Smooth muscle cell of the brain vasculature (primary cell): ENCODE data around the gene SCAF1.

Experiments used
- DNase-seq: peaks from one replicate; pipeline ENCODE4 v3.0.0-alpha.2; 2012; ENCODE audit warnings: low read depth, low spot score

The SCAF1 gene

DNA sequence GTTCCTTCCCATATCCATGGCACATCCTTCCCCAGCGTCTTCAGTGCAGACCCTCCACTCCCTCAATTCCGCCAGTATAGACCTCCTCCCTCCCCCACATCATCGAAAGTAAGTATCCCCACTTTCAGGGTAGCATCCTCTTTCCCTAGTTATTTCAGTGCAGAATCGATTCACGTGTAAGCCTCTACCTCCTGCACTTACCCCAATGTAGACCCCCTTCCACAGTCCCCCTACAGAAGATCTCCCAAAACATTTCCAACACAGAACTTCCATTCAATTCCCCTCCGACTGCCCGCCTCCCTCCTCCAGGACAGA lies 23.0 kb downstream of the SCAF1 start:
- no peak for DNase-seq

- peak; percentile 92 for DNase-seq
Observed at GRCh38 chr19:49665351-49666119, 23.5 kb downstream of the SCAF1 start, which contains the start of the genes BCL2L12 and IRF3. Gene BCL2L12 (plus strand): TSS chr19:49665933. CDS start chr19:49666693, 760 bp downstream. Gene IRF3 (minus strand): TSS chr19:49665857. CDS start chr19:49664838, 1,019 bp downstream.

- no peak for DNase-seq
Observed at GRCh38 chr19:49666120-49666444, 24.1 kb downstream of the SCAF1 start.

DNA sequence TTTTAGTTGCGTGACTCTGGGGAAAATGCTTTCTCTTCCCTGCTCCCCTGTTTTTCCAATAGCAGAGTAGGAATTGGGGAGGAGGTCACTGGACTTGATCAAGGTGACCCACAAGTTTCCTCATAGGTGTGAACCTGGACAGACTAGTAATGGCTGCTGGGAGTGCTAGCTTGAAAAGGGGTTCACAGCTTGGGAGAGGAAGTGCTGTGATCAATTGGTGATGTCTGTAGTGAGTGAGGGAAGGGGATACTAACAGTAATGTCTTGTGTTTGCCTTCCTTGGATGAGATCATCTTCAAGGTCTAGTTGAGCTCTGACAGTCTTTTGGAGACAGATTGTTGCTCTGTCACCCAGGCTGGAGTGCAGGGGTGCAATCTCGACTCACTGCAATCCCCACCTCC lies 25.5 kb downstream of the SCAF1 start:
- no peak for DNase-seq

DNA sequence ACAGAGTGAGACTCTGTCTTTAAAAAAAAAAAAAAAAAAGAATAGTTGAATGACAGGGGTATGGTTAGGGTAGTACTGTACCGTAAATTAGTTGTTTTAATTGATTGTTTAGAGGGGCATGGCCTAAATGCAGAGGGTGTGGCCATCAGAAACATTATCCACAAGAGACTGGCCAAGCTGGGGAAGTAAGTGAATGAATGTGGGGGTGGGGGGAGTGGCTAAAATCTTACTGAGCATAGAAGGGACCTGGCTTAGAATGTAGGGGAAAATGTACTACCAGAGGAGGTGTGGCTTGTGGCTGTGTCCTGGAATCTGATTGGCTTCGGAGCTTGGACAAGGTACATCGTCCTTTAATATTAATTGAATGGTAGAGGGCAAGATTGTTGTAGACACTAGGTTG lies 27.5 kb downstream of the SCAF1 start:
- no peak for DNase-seq

DNA sequence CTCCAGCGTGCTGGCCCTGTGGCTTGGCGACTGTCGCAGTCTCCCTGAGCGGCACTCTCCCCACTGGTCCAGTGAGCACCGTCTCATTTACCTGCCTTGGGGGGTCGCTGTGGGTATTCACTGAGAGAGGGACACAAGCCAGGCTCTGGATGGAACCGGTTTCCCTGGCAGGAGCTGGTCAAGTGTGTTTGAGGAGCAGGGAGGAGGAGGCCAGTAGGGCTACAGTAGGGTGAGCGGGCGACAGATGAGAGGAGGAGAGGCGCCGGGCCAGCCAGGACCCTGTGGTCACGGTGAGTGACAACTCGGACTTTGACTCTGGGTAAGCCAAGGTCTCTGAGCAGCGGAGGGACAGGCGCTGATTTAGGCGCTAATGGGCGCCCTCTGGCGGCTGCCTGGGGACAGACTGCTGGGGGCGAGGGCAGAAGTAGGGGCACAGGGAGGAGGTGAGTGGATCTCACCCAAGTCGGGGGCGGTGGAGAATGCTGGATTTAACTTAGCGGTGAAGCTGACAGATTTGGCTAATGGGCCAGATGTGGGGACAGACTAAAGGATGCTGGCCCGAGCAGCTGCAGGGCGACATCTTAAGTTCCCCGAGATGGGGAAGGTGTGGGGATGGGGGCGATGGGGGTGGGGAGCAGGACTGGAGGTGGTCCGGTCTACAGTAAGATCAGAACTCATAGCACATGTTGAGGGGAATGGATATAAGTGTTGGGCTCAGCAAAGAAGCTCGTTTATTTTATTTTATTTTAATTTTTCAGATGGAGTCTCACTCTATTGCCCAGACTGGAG lies 30.3 kb downstream of the SCAF1 start:
- DNase-seq = no peak

- peak; percentile 91 for DNase-seq
Observed at GRCh38 chr19:49676136-49676783, 34.3 kb downstream of the SCAF1 start.

DNA sequence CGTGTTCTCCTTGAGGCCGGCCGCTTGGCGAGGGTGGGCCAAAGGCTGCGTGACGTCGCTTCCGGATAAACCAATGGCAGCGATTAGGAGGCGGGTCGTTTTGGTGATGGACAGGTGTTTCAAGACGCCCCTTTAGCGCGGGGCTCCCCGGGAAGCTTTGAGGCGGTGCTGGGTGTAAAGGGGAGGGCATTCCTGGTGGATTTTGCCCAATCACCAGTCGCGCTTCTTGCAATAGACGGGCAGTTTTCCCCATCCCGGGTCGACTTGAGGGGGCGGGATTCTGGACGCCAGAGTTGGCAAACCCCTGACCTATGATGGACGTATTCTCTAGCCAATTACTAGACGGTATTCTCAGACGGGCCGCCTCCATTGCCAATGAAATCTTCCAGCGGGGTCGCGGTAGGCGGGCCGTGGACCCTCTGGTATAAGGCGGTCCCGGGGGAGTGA lies 34.8 kb downstream of the SCAF1 start:
- DNase-seq = peak; percentile 100

GRCh38 chr19:49677231-49677900 lies 35.4 kb downstream of the SCAF1 start, which contains the start of gene PRMT1:
Gene PRMT1 (plus strand): TSS chr19:49677271. CDS start chr19:49677281, 10 bp downstream.
- DNase-seq = no peak

- no peak for DNase-seq
Observed at GRCh38 chr19:49677901-49678674, 36.1 kb downstream of the SCAF1 start.

GRCh38 chr19:49678985-49679770 lies 37.2 kb downstream of the SCAF1 start:
- no peak for DNase-seq

DNA sequence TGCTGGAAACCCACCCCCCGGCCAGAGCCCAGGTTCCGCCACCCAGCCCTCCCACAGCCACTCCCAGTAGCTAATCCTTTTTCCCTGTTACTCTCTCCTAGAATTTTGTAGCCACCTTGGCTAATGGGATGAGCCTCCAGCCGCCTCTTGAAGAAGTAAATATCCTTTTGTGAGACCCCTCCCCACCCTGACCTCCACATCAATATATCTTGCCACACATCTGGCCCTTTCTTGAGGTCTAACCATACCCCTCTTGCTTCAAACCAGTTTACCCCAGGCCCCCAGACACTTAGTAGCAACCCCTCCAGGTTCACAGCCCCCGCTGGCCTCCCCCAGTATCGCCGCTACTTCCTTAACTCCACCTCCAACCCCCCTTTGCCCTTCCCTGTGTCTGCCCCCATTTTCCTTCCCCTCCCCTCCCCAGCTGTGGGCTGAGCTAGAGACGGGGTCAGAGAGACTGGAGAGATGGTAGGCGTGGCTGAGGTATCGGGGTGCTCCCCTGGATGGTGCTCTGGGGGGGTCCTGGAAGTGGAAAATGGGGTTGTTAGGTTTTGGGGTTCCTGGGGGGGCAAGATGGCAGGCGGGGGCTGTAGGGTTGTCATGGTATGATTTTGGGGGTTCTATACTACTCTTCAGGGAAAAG lies 37.9 kb downstream of the SCAF1 start:
- DNase-seq = no peak

DNA sequence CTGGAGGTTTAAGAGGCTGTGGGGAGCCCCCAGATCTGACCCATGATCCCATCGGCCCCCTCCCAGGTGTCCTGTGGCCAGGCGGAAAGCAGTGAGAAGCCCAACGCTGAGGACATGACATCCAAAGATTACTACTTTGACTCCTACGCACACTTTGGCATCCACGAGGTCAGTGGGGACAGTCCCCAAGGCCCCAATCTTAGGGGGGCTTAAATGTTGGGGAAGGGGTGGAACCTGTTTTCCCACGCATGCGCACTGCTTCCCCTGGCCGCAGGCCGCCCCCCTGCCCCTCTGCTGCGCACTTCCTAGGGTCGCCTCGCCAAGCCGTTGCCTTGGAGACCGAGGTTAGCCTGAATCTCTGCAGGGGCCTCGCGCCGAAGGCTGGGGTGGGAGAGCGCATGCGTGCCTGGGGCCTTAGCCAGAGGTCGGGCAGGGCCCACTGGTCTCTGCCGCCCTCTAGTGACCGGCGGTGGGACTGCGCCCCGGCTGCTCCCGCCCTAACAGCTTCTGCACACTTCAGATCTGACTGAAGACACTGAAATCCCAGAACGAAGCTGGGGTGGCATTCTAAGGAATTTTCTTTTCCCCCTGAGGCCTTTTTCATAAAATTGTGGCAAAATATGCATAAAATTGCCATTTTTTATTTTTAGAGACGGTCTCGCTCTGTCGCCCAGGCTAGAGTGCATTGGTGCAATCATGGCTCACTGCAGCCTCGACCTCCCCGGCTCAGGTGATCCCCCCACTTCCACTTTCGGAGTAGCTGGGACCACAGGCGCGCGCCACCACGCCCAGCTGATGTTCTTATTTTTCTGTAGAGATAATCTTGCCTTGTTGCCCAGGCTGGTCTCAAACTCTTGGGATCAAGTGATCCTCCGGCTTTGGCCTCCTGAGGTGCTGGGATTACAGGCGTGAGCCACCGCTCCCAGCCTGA lies 38.7 kb downstream of the SCAF1 start:
- peak; percentile 76 for DNase-seq

DNA sequence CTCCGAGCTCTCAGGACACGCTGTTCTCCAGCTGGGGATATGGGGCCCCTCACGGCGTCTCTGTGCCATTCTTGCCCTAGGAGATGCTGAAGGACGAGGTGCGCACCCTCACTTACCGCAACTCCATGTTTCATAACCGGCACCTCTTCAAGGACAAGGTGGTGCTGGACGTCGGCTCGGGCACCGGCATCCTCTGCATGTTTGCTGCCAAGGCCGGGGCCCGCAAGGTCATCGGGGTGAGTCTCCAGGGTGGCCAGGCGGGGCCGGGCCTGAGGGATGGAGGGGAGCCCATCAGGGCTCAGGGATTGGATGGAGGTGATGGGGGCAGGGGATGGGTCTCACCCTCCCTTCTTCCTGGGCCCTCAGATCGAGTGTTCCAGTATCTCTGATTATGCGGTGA lies 39.8 kb downstream of the SCAF1 start:
- no peak for DNase-seq

- DNase-seq = no peak
Observed at GRCh38 chr19:49682274-49682673, 40.3 kb downstream of the SCAF1 start.

GRCh38 chr19:49683814-49684250 lies 41.8 kb downstream of the SCAF1 start:
- no peak for DNase-seq

DNA sequence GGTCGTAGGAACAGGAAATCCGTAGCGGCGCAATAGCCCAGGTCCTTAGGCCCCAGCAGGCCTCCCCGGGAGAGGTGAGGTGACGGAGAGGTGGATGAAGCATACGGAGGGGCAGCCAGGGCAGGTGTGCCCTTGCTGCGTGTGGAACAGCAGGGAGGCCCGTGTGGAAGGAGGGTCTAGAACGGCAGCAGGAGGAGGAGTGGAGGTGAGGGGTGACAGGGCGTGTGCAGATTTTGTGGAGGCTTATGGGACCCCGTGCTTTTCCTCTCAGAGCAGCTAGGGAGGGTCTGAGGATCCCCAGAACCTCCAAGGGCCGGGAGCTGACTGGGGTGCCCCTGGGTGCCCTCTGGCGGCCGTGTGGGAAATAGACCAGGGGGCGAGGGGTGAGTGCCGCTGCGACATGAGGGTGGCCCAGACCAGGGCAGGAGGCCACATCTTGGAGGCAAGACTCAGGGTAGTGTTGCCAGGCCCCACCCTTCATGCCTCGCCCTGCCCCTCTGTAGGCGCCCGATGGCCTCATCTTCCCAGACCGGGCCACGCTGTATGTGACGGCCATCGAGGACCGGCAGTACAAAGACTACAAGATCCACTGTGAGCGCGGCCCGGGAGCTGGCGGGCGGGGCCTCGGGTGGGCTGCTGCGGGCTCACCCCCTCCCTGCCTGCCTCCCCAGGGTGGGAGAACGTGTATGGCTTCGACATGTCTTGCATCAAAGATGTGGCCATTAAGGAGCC lies 42.4 kb downstream of the SCAF1 start:
- no peak for DNase-seq

DNA sequence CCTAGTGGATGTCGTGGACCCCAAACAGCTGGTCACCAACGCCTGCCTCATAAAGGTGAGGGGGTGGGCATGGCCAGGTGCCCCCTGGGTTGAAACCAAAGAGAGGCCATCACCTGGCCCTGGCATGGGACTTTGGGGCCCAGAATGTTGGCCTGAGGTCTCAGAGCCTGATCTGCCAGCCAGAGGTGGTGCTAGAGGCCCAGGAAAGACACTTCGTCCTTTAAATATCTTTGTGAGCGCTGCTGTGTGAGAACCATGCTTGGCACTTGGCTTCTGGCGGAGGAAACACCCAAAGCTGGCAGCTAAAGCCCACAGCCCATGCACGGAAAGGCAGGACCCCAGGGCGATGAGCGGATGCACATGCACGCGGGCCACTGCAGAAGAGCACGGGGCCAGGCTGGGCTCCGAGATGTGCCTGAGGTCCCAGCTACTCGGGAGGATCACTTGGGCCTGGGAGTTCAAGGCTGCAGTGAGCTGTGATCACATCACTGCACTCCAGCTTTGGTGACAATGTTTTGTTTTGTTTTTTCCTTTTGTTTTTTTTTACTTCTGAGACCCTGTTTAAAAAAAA lies 43.1 kb downstream of the SCAF1 start:
- no peak for DNase-seq
